GM19043 (cell line): ENCODE results near the gene NFATC3.

Experiments
- ATAC-seq: cut with Tn5 transposase; IDR thresholded peaks from one replicate; pipeline ENCODE4 v1.9.1; 2021; ENCODE audit warnings: low read depth; ENCODE audit not compliant: unreplicated experiment

Gene NFATC3

GRCh38 chr16:68244481-68244902, 159.3 kb downstream of the NFATC3 start:
- no peak for ATAC-seq

- ATAC-seq: peak; percentile 82
These were observed 160.0 kb downstream of the NFATC3 start, which contains the start of gene PLA2G15 for GRCh38 chr16:68244903-68245853. TSS of gene PLA2G15 (plus strand) at chr16:68245373. CDS start at chr16:68245427, 54 bp downstream.

- ATAC-seq: no peak
These were observed 161.0 kb downstream of the NFATC3 start for GRCh38 chr16:68246121-68246520.

- ATAC-seq: no peak
These were observed 161.5 kb downstream of the NFATC3 start for GRCh38 chr16:68246666-68247065.

GRCh38 chr16:68247400-68247799, 162.2 kb downstream of the NFATC3 start:
- ATAC-seq: no peak

- ATAC-seq: no peak
These were observed 162.8 kb downstream of the NFATC3 start for GRCh38 chr16:68247932-68248331.

- ATAC-seq: no peak
These were observed 164.2 kb downstream of the NFATC3 start for GRCh38 chr16:68249371-68249770.

- no peak for ATAC-seq
These were observed 165.8 kb downstream of the NFATC3 start for GRCh38 chr16:68250951-68251350.

- no peak for ATAC-seq
These were observed 166.7 kb downstream of the NFATC3 start for GRCh38 chr16:68251832-68252231.

- no peak for ATAC-seq
These were observed 167.2 kb downstream of the NFATC3 start for GRCh38 chr16:68252383-68252782.

- ATAC-seq: no peak
These were observed 168.6 kb downstream of the NFATC3 start for GRCh38 chr16:68253721-68254120.

GRCh38 chr16:68255712-68256111, 170.5 kb downstream of the NFATC3 start:
- ATAC-seq: no peak

GRCh38 chr16:68257251-68257905, 172.2 kb downstream of the NFATC3 start:
- no peak for ATAC-seq

- ATAC-seq: no peak
These were observed 173.0 kb downstream of the NFATC3 start for GRCh38 chr16:68257906-68258800.

GRCh38 chr16:68259007-68259825, 174.0 kb downstream of the NFATC3 start:
- no peak for ATAC-seq

GRCh38 chr16:68263559-68264127, 178.5 kb downstream of the NFATC3 start:
- ATAC-seq: no peak

- peak; percentile 48 for ATAC-seq
These were observed 179.2 kb downstream of the NFATC3 start, which contains the start of gene SLC7A6 for GRCh38 chr16:68264128-68265077. TSS of gene SLC7A6 (plus strand) at chr16:68264526. CDS start at chr16:68274727, 10,201 bp downstream.
